Epidermal melanocyte (primary cell): ENCODE data around the gene UBXN2A.
A peak's percentile ranks its signal among the peaks of the same experiment; 100 is the strongest.
"Not testable (repeated sequence)": the region's sequence is repeated elsewhere in the genome, so short reads cannot be mapped to it uniquely, and the experiment has no call there.

ENCODE experiments used
- DNase-seq: peaks from one replicate; pipeline ENCODE4 v3.0.0; 2011; ENCODE audit warnings: low spot score; ENCODE audit not compliant: insufficient read length

Gene UBXN2A

DNA sequence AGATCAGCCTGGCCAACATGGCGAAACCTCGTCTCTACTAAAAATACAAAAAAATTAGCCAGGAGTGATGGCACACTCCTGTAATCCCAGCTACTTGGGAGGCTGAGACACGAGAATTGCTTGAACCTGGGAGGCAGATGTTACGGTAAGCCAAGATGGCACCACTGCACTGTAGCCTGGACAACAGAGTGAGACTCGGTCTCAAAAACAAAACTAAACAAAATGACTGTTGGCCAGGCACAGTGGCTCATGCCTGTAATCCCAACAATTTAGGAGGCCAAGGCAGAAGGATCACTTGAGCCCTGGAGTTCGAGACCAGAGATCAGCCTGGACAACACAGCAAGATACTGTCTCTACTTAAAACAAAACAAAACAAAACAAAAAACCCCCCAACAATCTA lies 102.9 kb downstream of the UBXN2A start:
- not testable (repeated sequence) for DNase-seq

GRCh38 chr2:24045511-24046508 lies 105.5 kb downstream of the UBXN2A start:
- no peak for DNase-seq

- no peak for DNase-seq
Measured at GRCh38 chr2:24046599-24046929, 106.3 kb downstream of the UBXN2A start.

- peak; percentile 74 for DNase-seq
Measured at GRCh38 chr2:24046930-24047702, 106.9 kb downstream of the UBXN2A start, which contains the start of gene WDCP. Gene WDCP (minus strand): TSS chr2:24047391. CDS start chr2:24039494, 7,897 bp downstream.

GRCh38 chr2:24047703-24048033 lies 107.4 kb downstream of the UBXN2A start:
- no peak for DNase-seq

DNA sequence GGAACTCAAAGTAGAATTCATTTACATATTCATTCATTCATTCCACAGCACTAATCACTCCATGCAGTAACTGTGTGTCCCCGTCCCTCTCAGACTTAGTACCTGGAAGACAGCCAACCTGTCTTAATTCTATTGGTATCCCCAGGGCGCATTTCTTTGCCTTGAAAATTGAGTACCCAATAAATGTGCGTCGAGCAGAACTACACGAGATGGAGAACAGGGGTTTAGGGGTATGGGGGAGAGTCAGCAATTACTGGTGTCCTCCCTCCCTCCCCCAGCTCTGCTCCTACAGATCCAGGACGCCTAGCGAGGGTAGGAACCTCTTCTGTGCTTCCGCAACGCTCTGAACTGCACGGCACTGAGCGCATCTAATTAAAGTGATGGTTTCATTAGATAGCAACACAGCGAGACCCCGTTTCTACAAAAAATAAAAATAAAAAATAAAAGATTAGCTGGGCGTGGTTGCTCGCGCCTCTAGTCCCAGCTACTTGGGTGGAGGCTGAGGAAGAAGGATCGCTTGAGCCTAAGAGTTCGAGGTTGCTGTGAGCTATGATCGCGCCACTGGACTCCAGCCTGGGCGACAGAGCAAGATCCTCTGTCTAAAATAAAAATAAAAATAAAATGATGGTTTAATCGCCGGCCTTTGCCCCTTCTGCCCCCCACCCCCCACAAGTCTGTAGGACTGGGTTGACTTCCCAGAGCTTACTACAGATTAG lies 108.7 kb downstream of the UBXN2A start:
- no peak for DNase-seq

DNA sequence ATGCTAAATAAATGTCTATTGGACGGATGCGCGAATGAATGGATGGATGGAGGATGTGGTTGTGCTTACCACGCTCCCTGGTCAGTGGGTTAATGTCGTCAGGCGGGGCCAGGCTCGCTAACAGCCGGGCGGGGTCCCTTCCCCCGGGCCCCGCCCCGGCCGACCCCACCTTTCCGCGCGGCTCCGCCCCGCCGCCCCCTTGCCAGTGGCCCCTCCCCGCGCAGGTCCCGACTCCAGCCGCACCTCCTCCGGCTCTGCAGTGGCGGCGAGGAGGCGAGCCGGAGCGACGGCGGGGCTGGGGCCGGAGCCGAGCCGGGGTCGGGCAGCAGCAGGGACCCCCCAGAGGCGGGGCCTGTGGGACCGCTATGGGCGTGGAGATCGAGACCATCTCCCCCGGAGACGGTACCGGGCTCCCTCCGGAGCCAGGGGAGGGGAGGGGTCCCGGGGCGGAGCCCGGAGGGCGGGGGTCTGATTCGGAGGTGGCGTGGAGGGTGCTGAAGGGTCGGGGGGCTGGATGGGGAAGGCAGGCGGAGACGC lies 109.3 kb downstream of the UBXN2A start, which contains the start of gene FKBP1B:
TSS of gene FKBP1B (plus strand) at position 257 of the 537 bp plus-strand sequence. CDS start at position 366, 109 bp downstream.
- no peak for DNase-seq

GRCh38 chr2:24050041-24050979 lies 110.0 kb downstream of the UBXN2A start:
- no peak for DNase-seq

DNA sequence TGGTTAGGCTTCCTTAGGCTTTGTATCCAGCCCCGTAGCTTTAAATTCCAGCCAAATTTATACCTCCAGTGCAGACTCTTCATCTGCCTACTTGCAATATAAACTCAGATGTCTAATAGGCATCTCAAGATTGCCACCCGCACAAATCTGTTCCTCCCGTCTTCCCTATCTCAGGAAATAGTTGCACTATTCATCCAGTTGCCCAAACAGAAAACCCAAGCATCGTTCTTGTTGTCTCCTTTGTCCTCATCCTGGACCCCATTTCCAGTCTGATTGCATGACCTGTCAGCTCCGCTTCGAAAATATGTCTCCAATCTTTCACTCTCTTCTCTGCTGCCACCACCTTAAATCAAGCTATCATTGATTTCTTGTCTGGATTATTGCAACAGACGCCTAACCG lies 111.6 kb downstream of the UBXN2A start:
- no peak for DNase-seq

DNA sequence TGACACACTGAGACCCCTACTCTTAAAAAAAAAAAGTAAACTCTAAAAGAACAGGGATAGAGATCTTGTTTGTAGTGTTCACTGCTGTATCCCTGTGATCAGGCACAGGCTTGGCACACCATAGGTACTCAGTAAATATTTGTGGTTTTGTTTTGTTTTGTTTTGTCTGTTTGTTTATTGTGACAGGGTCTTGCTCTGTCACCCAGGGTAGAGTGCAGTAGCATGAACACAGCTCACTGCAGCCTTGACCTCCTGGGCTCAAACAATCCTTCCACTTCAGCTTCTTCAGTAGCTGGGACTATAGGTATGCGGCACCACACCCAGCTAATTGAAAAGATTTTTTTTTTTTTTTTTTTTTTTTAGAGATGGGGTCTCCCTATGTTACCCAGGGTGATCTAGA lies 112.7 kb downstream of the UBXN2A start:
- DNase-seq: no peak
